ENCODE measurements around the gene PSMB9. TPM values are rescaled to one million over a fixed set of nuclear protein-coding genes. Genes with fewer than 3 reads are reported as not detected.
"Not testable (repeated sequence)": the region's sequence is repeated elsewhere in the genome, so short reads cannot be mapped to it uniquely, and the experiment has no call there.

The PSMB9 gene
- total RNA-seq, 2 experiments from 2014 or later: 296 to 302 TPM

DNA sequence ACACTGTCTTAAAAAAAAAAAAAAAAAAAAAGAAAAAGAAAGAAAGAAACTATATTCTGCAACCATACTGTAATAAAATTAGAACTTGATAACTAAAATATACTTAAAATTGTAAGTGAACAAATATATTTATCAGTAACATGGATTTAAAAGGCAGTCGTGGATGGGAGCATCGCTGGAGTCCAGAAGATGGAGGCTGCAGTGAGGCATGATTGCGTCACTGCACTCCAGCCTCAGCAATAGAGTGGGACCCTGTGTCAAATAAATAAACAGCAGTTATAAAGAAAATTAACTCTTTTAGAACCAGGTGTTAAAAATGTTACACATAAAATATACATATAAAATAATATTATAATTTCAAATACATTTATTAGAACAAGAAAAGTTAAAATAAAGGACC is 8.7 kb downstream of the PSMB9 start:
- H3K4me3 Mint-ChIP-seq: no peak overlapping the region
- intact Hi-C loops (cut with micrococcal nuclease): no loop called here
- ChIA-PET CTCF (interaction anchor here (6.8 to 19.8 kb wide), 2 partner anchors 8 to 20 kb away, joined by 83 to 917 read pairs; partner anchors contain the start of genes PSMB8, PSMB9, TAP1 and TAP2), POLR2A (interaction anchor here (1.3 kb wide), 1 partner anchor 24 kb away, joined by 4 read pairs; the partner anchor contains the start of gene TAP2)
- peaks cover 39% of the 10 kb centered on the region for H3K36me3 Mint-ChIP-seq
- H3K9me3 Mint-ChIP-seq: no peaks in the 10 kb centered on the region
- no peak overlapping the region for H3K27ac Mint-ChIP-seq
- H3K4me1 Mint-ChIP-seq (ENCODE audit: low read depth): peaks cover 54% of the 10 kb centered on the region
- no peak for DNase-seq
- H3K27me3 Mint-ChIP-seq: no peaks in the 10 kb centered on the region

DNA sequence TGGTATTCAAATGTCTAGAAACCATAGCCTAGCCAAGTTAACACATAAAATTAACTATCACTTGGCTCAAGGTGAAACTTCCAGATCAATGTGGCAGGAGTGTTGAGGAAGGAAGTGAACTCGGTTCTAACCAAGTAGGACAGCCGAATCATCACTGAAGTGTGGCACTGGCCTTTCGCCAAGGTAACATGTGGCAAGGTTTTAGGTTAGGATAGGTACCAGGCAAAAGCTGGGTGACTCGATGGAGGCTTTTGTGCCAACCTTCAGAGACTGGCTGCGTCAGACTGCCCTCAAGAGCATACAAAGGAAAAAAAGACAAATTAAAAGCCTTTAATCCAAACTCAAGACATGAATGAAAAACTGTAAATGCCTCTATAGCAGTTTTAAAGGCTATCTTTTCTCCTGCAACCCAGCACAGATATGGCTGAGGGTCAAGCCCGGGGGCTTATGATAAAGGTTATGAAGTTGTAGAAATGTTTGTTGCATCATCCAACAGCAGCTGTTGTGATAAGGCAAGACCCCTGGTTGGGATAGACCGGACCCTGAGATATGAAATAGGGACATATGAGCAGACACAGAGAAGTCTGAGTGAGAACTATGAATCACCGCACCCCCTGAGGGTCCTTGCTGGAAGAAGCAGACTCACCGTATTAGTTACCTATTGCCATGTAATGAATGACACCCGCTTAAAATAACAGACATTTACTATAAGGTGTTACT is 11.9 kb downstream of the PSMB9 start:
- H3K27ac Mint-ChIP-seq: peak overlapping the region; percentile 9
- H3K27me3 Mint-ChIP-seq: no peaks in the 10 kb centered on the region
- no peak overlapping the region for H3K4me3 Mint-ChIP-seq
- peaks cover 12% of the 10 kb centered on the region for H3K36me3 Mint-ChIP-seq
- intact Hi-C loops (cut with micrococcal nuclease): loop anchor here (2.0 to 5.0 kb wide), 2 partner anchors 169 to 449 kb away; no protein-coding TSS in a partner anchor
- ChIA-PET CTCF (interaction anchor here (6.8 to 19.8 kb wide), 2 partner anchors 11 to 24 kb away, joined by 83 to 917 read pairs; partner anchors contain the start of genes PSMB8, PSMB9, TAP1 and TAP2), POLR2A (interaction anchor here (0.8 kb wide), 1 partner anchor 20 kb away, joined by 3 read pairs; no protein-coding TSS in a partner anchor)
- peak; percentile 30 for DNase-seq
- peaks cover 35% of the 10 kb centered on the region for H3K4me1 Mint-ChIP-seq (ENCODE audit: low read depth)
- H3K9me3 Mint-ChIP-seq: no peaks in the 10 kb centered on the region

DNA sequence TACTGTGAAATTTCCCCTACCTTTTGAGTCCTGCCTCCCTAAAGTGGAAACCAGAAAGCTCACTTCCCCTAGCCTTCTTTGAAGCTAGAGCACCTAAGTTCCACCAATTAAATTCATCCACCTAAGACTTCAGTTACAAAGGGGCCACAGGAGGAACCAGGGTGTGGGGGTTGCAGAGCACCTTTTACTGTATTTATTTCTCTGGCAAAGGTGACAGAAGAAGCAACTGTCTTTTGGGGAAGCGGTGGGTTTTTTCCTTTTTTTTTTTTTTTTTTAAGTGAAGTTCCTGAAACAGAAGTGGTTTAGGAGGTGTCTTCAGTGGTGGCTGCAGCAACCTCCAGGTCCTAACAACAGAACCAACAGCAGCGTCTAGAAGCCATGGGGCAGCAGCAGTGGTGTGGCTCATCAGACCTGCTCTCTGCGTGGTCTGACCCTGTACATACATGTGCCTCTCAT is 13.1 kb downstream of the PSMB9 start:
- H3K27me3 Mint-ChIP-seq: no peaks in the 10 kb centered on the region
- peaks cover 33% of the 10 kb centered on the region for H3K4me1 Mint-ChIP-seq (ENCODE audit: low read depth)
- peaks cover 4% of the 10 kb centered on the region for H3K36me3 Mint-ChIP-seq
- intact Hi-C loops (cut with micrococcal nuclease): loop anchor here (2.0 to 5.0 kb wide), 2 partner anchors 170 to 450 kb away; no protein-coding TSS in a partner anchor
- no peak for DNase-seq
- H3K4me3 Mint-ChIP-seq: no peak overlapping the region
- no peaks in the 10 kb centered on the region for H3K9me3 Mint-ChIP-seq
- CTCF ChIA-PET: interaction anchor here (0.7 to 19.8 kb wide), 23 partner anchors 8 to 453 kb away, joined by 3 to 917 read pairs (median 14); partner anchors contain the start of genes HLA-DMA, PSMB8, PSMB9 and TAP1
- POLR2A ChIA-PET: interaction anchor here (1.8 to 3.2 kb wide), 3 partner anchors 12 to 105 kb away, joined by 10 to 34 read pairs (median 27); partner anchors contain the start of genes PSMB9, TAP1 and TAP2
- H3K27ac Mint-ChIP-seq: peak overlapping the region; percentile 72

DNA sequence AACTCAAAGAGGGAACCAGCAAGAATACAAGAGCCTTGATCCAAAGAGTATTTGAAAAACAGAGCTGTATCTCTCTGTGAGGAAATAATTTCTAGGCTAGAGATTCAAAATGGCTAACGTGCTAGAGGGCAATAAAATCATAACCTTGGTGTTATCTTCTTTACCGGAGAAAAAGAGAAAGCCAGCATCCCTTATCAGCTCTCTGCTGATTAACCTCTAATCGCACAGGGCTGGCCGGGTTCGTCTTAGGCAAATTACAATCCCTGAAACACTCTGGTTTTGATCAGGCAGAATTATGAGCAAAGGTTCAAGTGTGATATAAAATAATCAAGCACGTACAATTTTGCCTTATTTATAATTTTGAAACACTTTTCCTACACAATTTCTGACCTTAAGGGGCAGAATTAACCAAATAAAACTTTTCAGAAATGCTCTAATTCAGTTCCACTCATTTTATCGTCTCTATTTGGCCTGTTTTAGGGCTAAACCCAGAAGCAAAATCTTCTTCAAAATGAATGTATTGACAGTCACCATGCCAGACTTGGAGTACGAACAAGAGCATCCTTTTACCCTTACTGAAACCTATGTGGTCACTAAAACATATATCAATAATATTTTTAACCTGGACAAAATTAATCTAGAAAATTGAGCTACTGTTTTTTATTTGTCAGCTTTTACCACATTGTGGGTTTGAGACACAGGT is 13.7 kb downstream of the PSMB9 start:
- POLR2A ChIA-PET: interaction anchor here (0.8 to 3.2 kb wide), 9 partner anchors 8 to 104 kb away, joined by 3 to 34 read pairs (median 7); partner anchors contain the start of genes PSMB9, TAP1 and TAP2
- no peak for DNase-seq
- Mint-ChIP-seq H3K4me3 (no peak overlapping the region), H3K4me1 (ENCODE audit: low read depth) (peaks cover 33% of the 10 kb centered on the region), H3K27ac (peak overlapping the region; percentile 72), H3K9me3 (no peaks in the 10 kb centered on the region), H3K36me3 (peaks cover 4% of the 10 kb centered on the region), H3K27me3 (no peaks in the 10 kb centered on the region)
- intact Hi-C loops (cut with micrococcal nuclease): loop anchor here (1.0 to 5.0 kb wide), 4 partner anchors 13 to 451 kb away; partner anchors contain the start of genes PSMB9 and TAP2
- CTCF ChIA-PET: interaction anchor here (0.7 to 19.8 kb wide), 57 partner anchors 9 to 612 kb away, joined by 3 to 917 read pairs (median 5); partner anchors contain the start of genes BRD2, HLA-DMA, HLA-DPB1 and PSMB8

DNA sequence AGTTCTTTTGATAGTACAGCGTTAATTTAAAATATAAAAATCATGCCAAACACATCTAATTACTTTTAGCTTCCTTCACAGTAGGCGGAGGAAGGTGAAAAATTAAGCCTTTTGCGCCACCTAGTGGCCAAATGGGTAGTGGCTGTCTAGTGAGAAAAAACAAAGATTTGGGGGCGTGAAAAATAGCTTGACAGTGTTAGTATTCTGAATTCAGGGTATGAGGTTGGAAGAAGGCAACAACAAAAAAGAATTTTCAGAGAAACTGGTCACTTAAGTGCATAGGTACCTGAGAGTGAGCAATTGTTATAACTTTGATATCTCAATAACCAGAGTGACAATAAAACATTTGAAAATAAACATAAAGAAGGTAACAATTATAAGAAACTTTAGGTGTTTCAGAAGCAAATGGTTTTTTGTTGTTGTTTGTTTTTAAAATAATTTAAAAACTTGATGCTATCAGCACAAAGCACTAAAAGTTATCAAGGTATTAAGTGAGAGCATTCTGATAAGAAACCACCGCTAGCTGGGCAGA is 14.3 kb downstream of the PSMB9 start:
- Mint-ChIP-seq H3K4me3 (no peak overlapping the region), H3K9me3 (no peaks in the 10 kb centered on the region), H3K36me3 (no peaks in the 10 kb centered on the region), H3K27ac (no peak overlapping the region), H3K4me1 (ENCODE audit: low read depth) (peaks cover 33% of the 10 kb centered on the region), H3K27me3 (no peaks in the 10 kb centered on the region)
- POLR2A ChIA-PET: interaction anchor here (0.8 to 3.2 kb wide), 9 partner anchors 8 to 104 kb away, joined by 3 to 34 read pairs (median 7); partner anchors contain the start of genes PSMB9, TAP1 and TAP2
- CTCF ChIA-PET: interaction anchor here (0.6 to 19.8 kb wide), 58 partner anchors 10 to 750 kb away, joined by 3 to 917 read pairs (median 5); partner anchors contain the start of genes BRD2, HLA-DMA, HLA-DPB1 and PSMB8
- DNase-seq: peak; percentile 90
- intact Hi-C loops (cut with micrococcal nuclease): loop anchor here (1.0 to 5.0 kb wide), 3 partner anchors 14 to 171 kb away; partner anchors contain the start of genes PSMB9 and TAP2

DNA sequence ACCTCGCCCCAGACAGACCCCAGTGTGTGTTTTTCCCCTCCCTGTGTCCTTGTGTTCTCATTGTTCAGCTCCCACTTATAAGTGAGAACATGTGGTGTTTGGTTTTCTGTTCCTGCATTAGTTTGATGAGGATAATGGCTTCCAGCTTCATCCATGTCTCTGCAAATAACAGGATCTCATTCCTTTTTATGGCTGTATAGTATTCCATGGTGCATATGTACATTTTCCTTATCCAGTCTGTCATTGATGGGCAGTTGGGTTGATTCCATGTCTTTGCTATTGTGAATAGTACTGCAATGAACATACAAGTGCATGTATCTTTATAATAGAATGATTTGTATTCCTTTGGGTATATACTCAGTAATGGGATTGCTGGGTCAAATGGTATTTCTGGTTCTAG is 20.0 kb downstream of the PSMB9 start:
- POLR2A ChIA-PET; H3K9me3 Mint-ChIP-seq; H3K36me3 Mint-ChIP-seq; H3K4me1 Mint-ChIP-seq (ENCODE audit: low read depth); H3K4me3 Mint-ChIP-seq; H3K27ac Mint-ChIP-seq; intact Hi-C loops (cut with micrococcal nuclease); H3K27me3 Mint-ChIP-seq; DNase-seq: not testable (repeated sequence)
- CTCF ChIA-PET: interaction anchor here (1.7 kb wide), 1 partner anchor 35 kb away, joined by 9 read pairs; the partner anchor contains the start of gene TAP2

DNA sequence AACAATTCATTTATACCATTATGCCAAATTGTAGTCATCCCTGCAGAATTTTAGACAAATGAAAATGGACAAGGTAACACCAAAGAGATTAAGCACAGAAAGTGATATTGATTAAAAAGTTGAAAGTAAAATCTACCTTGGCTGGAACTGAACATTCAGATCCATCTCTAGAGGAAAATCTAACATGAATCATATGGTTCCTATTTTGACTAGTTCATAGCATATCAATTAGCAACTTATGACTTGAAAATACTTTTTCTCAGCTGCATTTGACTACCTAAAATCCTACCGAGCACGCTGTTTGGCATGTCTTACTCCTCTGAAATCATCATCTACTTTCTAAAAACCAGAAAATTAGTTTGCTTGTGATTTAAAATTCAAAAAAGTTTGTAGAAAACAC is 22.6 kb downstream of the PSMB9 start:
- intact Hi-C loops (cut with micrococcal nuclease): no loop called here
- no peaks in the 10 kb centered on the region for H3K27me3 Mint-ChIP-seq
- no peak for DNase-seq
- H3K27ac Mint-ChIP-seq: no peak overlapping the region
- H3K9me3 Mint-ChIP-seq: no peaks in the 10 kb centered on the region
- no peak overlapping the region for H3K4me3 Mint-ChIP-seq
- ChIA-PET CTCF (interaction anchor here (1.0 to 5.1 kb wide), 6 partner anchors 8 to 108 kb away, joined by 3 to 33 read pairs (median 12); partner anchors contain the start of genes HLA-DMA and TAP2), POLR2A (interaction anchor here (0.7 kb wide), 1 partner anchor 96 kb away, joined by 3 read pairs; no protein-coding TSS in a partner anchor)
- peaks cover 6% of the 10 kb centered on the region for H3K36me3 Mint-ChIP-seq
- peaks cover 6% of the 10 kb centered on the region for H3K4me1 Mint-ChIP-seq (ENCODE audit: low read depth)

DNA sequence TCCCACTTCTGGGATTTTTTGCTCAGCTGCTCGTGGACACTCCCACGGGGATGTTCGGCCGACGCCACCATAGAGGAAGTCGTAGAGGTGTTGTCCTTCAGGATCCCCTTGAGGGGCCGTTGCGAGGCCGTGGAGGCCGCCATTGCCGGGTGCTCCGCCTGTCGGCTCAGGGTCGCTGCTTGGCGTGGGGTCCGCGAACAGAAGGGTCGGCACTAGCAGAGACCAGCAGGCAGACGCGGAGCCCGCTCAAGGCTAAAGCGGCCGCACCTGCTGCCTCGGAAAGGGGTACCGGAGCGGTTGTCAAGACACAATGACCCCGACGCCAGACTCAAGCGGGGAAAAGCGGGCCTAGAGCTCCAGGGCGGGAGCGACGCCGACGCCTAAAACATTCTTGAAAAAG is 25.7 kb downstream of the PSMB9 start:
- peaks cover 17% of the 10 kb centered on the region for H3K4me1 Mint-ChIP-seq (ENCODE audit: low read depth)
- DNase-seq: no peak
- H3K27me3 Mint-ChIP-seq: no peaks in the 10 kb centered on the region
- H3K27ac Mint-ChIP-seq: no peak overlapping the region
- ChIA-PET POLR2A (no interaction called here), CTCF (interaction anchor here (1.4 to 5.1 kb wide), 4 partner anchors 11 to 105 kb away, joined by 5 to 33 read pairs (median 19); partner anchors contain the start of gene TAP2)
- H3K9me3 Mint-ChIP-seq: no peaks in the 10 kb centered on the region
- H3K4me3 Mint-ChIP-seq: no peak overlapping the region
- peaks cover 6% of the 10 kb centered on the region for H3K36me3 Mint-ChIP-seq
- intact Hi-C loops (cut with micrococcal nuclease): no loop called here

DNA sequence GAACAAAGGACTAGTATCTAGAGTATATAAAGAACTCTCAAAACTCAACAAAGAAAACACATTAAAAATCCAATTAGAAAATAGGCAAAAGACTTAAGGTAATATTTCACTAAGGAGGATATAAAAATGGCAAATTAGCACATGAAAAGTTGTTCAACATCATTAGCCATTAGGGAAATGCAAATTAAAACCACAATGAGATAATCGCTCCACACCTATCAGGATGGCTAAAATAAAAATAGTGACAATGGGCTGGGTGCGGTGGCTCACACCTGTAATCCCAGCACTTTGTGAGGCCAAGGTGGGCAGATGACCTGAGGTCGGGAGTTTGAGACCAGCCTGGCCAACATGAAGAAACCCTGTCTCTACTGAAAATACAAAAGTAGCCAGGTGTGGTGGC is 27.0 kb downstream of the PSMB9 start:
- H3K9me3 Mint-ChIP-seq; H3K36me3 Mint-ChIP-seq; H3K4me3 Mint-ChIP-seq; DNase-seq; intact Hi-C loops (cut with micrococcal nuclease); H3K27me3 Mint-ChIP-seq; H3K27ac Mint-ChIP-seq: not testable (repeated sequence)
- H3K4me1 Mint-ChIP-seq (ENCODE audit: low read depth): peaks cover 17% of the 10 kb centered on the region
- ChIA-PET POLR2A (interaction anchor here (0.7 kb wide), 1 partner anchor 36 kb away, joined by 5 read pairs; no protein-coding TSS in a partner anchor), CTCF (interaction anchor here (0.7 to 5.1 kb wide), 3 partner anchors 13 to 104 kb away, joined by 5 to 33 read pairs (median 20); no protein-coding TSS in a partner anchor)

DNA sequence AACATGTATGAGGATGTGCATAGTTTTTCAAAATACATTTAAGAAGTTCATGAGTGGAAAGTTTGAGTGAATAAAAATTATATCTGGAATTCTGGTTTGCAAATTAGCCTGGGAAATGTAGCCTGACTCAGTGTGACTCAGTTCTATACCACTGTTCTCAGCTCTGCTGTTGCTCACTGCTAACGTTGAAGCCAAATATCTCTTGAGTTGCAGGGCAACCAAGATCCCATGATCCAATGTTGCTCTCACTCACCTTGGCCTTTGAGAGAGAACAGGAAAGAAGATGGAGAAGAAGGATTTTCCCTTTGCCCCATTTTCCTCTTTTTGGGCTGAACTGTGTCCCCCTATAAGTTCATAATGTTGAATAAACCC is 28.9 kb downstream of the PSMB9 start:
- intact Hi-C loops (cut with micrococcal nuclease): no loop called here
- H3K36me3 Mint-ChIP-seq: peaks cover 6% of the 10 kb centered on the region
- POLR2A ChIA-PET: no interaction called here
- no peak for DNase-seq
- no peak overlapping the region for H3K4me3 Mint-ChIP-seq
- CTCF ChIA-PET: interaction anchor here (1.0 to 1.9 kb wide), 8 partner anchors 12 to 102 kb away, joined by 3 to 9 read pairs (median 5); partner anchors contain the start of genes HLA-DMA and TAP2
- no peaks in the 10 kb centered on the region for H3K27me3 Mint-ChIP-seq
- H3K27ac Mint-ChIP-seq: no peak overlapping the region
- peaks cover 11% of the 10 kb centered on the region for H3K4me1 Mint-ChIP-seq (ENCODE audit: low read depth)
- H3K9me3 Mint-ChIP-seq: no peaks in the 10 kb centered on the region

DNA sequence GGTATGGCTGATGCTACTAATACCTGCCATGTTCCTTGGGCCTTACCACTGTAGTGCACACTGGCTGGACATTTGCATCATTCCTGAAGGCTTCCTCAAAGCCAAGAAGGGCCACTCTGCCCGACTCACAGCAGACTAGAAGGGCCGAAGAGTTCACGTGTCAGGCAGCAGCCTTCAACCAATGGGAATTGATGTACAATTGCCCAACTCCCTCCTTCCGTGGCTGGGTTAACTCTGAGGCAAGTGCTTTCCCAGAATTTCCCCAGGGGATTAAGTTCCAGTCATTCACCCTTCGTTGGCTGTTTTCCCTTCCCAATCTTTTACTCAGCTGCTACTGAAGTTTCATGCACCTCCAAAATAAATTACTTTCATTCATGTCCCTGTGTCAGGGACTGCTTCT is 29.8 kb downstream of the PSMB9 start:
- no peak for DNase-seq
- Mint-ChIP-seq H3K27me3 (no peaks in the 10 kb centered on the region), H3K27ac (no peak overlapping the region), H3K4me1 (ENCODE audit: low read depth) (peaks cover 11% of the 10 kb centered on the region), H3K36me3 (peaks cover 6% of the 10 kb centered on the region), H3K9me3 (no peaks in the 10 kb centered on the region), H3K4me3 (no peak overlapping the region)
- ChIA-PET POLR2A (no interaction called here), CTCF (interaction anchor here (0.9 to 1.5 kb wide), 3 partner anchors 11 to 101 kb away, joined by 3 to 5 read pairs (median 4); partner anchors contain the start of gene HLA-DMA)
- intact Hi-C loops (cut with micrococcal nuclease): loop anchor here (2.0 kb wide), 1 partner anchor 69 kb away; the partner anchor contains the start of gene HLA-DMA

All from activated CD4-positive, alpha-beta memory T cell treated with anti-CD3 and anti-CD28 coated beads for 36 hours (primary cell).